NCI-H146 treated with DMSO at 0.1 percent for 48 hours (cell line): ENCODE data around the gene MED15.
"Not testable (repeated sequence)": the region's sequence is repeated elsewhere in the genome, so short reads cannot be mapped to it uniquely, and the experiment has no call there.

Experiments
- DNase-seq: peaks from one replicate; lab custom pipeline; 2025; ENCODE audit not compliant: unreplicated experiment; lab: John Stamatoyannopoulos, UW

Gene MED15, protein sequence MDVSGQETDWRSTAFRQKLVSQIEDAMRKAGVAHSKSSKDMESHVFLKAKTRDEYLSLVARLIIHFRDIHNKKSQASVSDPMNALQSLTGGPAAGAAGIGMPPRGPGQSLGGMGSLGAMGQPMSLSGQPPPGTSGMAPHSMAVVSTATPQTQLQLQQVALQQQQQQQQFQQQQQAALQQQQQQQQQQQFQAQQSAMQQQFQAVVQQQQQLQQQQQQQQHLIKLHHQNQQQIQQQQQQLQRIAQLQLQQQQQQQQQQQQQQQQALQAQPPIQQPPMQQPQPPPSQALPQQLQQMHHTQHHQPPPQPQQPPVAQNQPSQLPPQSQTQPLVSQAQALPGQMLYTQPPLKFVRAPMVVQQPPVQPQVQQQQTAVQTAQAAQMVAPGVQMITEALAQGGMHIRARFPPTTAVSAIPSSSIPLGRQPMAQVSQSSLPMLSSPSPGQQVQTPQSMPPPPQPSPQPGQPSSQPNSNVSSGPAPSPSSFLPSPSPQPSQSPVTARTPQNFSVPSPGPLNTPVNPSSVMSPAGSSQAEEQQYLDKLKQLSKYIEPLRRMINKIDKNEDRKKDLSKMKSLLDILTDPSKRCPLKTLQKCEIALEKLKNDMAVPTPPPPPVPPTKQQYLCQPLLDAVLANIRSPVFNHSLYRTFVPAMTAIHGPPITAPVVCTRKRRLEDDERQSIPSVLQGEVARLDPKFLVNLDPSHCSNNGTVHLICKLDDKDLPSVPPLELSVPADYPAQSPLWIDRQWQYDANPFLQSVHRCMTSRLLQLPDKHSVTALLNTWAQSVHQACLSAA

DNA sequence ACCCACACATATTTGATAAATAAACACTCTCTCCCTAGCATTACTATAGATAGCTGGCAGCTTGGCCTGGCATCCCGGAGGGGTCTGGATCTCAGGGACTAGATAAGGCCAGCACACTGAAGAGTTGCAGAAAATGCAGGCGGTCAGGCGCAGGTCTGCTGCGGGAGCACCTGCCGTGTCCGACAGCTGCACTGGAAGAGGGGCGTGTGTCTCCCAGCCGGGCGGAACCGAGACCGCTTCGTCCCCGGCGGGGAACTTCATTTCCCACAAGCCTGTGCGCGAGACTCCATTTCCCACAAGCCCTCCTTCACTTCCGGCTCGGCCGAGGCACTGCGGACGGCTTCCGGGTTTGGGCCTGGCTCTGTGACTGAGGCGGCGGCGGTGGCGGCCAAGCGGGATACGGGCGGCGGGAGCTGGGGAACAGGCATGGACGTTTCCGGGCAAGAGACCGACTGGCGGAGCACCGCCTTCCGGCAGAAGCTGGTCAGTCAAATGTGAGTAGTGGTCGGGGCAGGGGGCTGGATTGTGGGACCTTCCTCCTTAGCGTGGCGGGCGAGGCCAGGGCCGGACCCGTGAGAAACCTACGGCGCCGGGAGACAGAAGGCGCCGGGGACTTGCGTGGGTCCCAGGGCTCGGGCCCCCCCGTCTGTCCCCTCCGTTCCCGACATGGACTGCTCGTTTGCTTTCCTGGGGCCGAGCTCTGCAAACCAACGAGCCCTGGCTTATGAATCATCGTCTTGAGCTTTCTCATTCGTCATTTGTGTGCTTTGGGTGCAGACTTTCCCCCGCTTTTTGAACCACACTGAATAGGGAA lies at the start of gene MED15:
TSS of gene MED15 (plus strand) at position 358 of the 814 bp plus-strand sequence. CDS start at position 427, 69 bp downstream.
- DNase-seq, result peak; percentile 59

DNA sequence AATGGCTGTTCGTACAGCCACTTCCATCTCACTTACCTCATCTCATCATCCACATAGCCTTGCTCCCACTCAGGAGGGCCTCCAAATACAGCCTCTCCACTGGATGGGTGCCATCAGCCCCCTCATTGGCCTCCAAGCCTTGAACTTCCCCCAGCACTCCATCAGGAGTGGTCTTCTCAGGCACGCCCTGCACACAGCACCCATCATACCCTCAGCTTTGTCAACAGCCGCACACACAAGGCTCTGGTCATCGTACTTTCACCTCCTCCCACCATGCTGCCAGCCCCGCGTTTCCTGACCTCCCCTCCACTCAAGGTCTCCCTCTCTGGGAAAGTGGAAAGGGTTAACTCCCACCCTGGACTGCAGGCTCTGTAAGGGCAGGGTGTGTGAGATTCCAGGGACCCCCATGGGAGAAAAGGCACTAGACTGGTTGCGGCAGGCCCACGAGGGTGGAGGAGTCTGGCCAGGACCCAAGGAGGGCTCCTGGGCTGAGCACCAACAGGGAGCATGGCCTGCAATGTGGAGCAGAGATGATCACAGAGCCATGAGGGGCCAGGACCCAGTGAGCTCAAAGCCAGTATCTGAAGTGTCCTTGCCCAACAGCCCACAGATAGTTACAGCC lies 48.8 kb upstream of the MED15 start:
- no peak for DNase-seq

DNA sequence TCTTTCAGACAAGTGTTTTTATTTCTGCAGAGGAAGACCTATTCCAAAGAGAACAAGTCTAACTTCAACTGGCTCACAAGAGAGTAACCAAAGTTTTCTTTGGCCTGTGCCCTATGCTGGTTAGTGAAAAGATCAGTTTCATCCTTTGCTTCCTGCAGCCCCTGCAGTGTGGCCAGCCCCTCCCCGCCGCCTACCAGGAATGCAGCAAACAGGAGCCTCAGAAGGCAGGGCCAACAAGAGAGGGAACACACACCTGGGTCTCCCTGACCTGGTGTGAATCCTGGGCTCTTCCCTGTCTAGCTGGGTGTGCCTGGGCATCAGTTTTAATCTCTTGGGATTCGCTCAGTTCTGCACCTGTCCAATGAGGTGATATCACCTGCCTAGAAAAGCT lies 48.3 kb upstream of the MED15 start:
- no peak for DNase-seq

DNA sequence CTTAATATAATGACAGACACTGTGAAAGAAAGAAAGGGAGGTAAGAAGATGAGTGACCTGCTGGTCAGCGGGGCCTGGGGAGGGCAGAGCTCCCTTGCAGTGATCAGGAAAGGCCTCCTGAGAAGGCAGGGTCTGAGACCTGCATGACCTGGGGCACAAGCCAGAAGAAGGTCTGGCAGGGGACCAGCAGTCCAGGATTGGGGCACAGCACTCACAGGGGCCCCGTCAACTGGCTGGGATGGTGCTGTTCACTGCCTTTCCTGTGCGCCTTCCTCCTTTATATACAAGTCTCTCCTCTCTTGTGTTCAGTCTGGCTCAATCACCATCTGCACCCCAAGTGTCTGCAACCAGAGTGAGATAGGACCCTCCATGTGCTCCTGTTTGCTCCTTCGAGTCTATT lies 47.5 kb upstream of the MED15 start:
- no peak for DNase-seq

DNA sequence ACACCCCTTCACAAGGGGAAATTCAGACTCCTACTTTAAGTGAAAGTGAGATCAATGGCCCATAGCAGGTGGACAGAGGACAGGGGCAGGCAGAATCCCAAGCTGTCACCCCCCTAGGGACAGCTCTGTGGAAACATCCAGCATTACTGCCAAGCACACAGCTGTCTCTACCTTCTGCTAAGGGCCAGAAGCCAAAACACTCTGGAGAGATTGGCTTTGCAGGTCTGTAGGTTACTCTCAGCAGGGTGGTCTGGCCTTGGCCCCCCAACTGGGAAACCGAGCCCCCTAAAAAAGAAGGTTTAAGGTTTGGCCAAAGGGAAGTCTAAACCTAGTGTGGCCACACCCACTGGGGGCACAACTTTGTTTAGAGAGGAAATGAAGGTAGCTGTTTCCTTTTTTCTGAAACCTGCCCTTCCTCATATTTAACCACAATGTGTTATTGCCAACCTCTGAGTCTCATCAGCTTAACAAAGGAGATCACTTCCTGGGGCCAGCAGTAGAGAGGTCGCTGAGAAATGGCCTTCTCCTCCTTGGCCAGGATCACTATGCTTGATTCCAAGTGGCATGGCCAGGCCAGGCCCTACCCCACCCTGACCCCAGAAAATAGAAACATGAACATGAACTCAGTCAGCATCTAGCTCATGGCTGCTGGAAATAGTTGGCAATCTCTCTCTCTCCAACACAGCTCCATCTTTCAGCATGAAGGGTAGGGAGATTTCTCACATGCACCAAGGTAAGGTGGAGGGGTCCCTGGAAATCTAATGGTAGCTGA lies 43.9 kb upstream of the MED15 start:
- DNase-seq, result no peak

DNA sequence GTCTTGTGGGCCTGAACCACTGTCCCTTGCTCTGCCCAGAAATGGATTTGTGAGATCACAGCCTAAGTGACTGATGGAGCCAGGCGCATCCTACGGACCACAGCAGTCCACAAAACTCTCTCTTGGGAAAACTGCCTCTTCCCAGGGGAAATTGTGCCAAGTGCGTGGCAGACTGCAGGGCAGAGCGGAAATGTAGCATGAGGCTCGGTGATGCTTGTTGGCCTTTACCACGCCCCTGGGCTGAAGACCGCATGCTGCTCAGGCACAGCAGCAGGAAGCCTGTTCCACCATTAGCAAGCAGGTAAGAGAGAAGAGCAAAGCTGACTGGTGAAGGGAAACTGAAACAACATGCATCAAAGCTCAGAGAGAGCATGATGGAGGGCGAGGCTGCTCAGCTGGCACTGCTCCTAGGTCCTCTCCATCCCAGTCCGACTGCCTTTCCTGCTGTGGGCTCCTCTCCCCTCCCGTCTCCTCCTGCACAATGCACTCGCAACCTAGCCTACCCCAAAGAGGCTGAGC lies 43.3 kb upstream of the MED15 start:
- no peak for DNase-seq

DNA sequence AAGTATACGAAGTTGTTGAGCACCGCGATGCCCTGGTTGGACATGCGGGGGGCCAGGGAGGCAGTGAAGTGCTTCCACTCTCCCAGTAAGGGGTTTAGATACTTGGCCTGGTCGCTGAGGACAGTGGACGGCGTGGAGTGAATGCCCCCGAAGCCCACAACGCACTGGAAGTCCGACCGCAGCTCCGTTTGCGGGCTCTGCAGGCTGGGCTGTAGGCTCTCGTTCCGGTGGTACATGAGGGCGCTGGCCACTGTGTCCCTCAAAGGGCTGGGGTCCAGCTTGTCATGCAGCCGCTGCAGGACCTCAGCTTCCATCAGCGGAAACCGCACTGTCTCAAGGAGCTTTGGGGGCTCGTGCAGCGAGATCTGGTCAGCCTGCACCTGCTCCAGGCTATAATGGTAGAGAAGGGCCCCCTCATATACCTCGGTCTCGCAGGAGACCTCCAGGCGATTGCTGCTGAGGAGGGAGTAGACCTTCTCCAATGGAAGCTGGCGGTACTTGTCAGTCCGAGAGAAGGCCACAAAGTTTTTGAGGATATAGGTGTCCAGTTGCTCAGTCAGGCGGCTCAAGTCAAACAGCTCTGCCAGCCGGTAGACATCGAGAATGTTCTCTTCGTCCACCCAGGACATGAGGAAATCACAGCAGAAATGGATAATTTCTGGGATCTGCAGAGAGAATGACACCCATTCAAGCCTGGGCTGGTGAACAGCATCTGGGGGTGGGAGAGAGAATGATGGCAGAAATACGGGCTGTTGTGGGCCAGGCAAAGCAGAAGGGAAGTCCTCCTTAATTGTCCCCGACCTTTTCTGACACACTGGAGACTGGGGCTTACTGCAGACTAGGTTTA lies 42.3 kb upstream of the MED15 start:
- DNase-seq, result no peak

DNA sequence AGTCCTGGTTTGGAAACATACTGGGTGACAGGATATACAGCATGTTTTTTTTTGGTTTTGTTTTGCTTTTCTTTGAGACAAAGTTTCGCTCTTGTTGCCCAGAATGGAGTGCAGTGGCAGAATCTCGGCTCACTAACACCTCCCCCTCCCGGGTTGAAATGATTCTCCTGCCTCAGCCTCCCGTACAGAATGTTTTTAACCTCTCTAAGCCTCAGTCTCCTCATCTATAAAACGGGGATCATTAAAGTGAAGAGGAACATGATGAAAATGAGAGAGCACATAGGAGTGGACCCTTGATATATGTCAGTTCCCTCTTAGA lies 41.7 kb upstream of the MED15 start:
- no peak for DNase-seq

DNA sequence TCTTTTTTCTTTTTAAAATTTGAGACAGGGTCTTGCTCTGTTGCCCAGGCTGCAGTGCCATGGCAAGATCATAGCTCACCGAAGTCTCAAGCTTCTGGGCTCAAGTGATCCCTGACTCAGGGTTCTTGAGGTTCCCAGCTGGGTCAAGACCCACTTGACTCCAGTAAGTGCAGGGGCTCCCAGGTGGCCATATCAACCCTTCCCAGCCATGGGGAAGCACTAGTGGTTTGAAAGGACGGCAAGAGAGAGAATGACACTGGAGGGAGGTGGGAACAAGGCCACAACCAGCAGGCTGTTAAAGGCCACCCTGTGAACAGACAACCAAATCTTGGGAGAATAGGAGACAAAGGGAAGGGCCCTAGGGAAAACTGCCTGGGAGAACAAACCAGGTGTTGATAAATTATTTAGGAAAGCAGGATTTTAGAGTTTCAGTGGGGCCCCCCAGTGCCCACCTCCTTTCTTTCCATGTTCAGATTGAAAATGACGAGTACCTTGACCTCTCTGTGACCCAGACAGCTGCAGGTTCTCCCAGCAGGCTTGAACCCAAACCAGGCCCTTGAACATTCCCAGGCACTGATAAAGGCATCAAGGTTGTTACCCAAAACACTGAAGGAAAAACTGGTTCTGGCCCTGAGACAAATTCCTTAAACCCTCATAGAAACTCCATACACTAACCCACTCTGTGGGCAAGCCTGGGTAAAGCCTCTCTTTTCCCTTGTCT lies 40.6 kb upstream of the MED15 start:
- no peak for DNase-seq

DNA sequence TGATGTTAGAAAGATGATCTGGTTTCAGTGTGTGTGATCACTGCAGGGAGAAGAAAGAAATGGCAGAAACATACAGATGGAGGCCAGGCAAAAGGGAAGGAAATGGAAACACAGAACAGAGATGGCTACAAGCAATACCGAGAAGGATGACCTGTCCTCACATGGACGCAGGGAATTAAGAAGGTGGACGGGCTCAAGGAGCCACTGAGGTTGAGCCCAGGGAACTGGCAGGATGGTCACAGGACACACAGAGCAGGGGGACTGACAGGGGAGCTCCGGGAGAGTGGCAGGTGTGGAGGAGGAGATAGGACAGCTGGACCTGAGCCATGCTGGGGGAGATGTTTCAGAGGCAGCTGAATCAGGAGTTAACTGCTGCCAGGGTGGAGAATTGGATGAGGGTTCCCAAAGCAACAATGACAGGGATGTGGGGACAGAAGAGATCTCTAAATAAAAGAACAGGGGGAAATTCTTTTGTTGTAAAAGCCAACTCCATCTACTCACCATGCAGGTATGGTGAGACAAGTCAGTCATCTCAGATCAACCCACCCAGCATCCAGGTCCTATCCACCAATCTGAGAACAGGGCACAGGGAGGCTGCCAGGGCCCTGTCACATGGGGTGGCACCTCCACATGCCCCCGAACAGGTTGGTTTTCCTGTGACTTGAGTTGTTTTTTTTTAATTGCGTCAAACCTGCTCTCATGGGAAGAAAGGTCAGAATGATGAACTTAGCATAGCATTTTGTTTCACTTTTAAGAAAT lies 38.1 kb upstream of the MED15 start:
- no peak for DNase-seq

DNA sequence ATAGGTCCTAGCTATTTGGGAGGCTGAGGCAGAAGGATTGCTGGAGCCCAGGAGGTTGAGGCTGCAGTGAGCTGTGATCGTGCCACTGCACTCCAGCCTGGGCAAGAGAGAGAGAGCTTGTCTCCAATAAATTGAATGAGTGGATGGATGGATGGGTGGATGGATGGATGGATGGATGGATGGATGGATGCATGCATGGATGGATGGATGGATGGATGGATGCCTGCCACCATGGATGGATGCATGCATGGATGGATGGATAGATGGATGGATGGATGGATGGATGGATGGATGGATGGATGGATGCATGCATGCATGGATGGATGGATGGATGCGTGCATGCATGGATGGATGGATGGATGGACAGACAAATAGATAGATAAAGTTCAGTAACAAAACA lies 36.9 kb upstream of the MED15 start:
- not testable (repeated sequence) for DNase-seq

DNA sequence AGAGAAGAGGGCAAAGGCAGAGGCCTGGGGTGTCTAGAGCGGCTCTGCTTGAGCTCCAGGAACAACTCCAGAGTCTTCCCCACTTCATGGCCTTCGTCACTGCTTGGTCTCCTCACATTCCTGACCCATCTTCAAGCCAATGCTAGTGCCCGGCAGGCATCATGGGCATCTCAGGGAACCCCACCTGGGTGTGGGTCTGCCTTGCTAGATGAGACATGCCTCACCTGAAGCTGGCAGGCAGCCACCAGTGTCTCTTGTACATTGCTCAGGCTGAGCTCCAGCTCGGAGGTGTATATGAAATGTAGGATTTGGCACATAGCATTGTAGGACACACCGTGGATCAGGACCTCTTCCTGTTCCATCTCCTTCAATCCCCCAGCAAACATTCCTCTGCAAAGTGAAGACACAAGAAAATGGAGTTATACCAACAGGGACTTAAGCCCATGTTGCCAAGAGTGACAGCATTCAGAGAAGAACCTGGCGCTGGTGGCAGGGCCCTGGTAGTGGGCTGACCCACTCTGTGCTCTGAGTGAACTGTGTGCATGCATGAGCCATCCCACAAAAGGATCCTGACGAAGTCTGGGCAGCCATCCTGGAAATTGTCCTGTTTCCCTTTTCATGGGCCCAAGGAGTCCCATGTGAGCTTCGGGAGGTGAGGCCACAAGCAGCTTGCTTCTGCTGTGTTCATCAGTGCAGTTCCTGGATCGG lies 36.1 kb upstream of the MED15 start:
- DNase-seq, result no peak

DNA sequence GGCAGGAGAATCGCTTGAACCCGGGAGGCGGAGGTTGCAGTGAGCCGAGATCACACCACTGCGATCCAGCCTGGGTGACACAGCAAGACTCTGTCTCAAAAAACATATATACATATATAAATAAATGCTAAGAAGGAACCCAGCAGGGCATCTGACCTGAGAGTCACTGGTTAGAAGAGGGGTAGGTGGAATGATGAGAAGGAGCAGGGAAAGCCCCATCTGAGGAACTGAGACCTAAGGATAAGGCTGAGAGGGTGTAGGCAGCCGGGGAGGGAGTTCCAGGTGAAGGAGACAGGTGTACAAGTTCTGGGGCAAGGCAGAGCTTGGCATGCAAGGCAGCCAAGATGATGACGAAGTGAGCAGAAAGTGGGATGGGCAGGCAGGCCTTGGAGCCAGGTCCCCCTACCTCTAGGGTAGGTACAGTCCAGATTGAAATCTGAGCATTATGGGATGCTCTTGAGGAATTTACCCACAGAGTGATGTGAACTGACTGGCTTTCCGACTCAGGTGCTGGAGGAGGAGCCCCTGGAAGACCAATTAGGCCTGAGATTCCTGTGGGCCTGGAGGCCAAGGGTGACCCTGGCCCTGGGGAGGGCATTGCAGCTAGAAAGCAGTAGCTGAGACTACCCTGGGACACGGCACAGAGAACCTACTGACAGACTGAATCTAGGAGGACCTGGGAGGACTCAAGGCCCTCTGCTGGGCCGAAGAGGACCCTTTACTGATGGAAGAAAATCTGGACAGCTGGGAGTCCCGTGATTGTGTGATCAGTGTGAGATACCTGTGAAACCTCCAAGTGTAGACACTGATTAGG lies 34.6 kb upstream of the MED15 start:
- no peak for DNase-seq

DNA sequence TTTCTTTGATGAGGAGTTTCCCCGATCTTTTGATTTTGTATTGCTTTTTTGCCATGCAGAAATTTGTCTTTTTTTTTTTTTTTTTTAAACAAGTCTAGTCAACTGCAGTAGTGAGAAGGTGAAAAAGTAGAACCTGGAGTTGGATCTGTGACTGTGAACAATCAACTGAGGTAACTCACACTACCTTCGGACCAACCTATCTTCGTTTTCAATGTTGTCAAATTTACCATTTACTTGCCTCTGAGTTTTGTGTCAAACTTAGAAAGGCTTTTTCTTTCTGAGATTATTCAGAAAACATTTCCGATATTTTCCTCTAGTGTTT lies 32.3 kb upstream of the MED15 start:
- no peak for DNase-seq

DNA sequence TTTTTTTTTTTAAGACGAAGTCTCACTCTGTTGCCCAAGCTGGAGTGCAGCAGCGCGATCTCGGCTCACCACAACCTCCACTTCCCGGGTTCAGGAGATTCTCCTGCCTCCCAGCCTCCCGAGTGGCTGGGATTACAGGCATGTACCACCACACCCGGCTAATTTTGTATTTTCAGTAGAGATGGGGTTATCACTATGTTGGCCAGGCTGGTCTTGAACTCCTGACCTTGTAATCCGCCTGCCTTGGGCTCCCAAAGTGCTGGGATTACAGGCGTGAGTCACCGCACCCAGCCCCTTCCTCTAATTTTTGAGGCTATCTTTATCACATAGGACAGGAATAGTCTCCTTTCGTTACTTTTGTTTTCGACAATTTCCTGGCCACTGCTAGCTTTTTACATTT lies 31.8 kb upstream of the MED15 start:
- DNase-seq, result not testable (repeated sequence)

DNA sequence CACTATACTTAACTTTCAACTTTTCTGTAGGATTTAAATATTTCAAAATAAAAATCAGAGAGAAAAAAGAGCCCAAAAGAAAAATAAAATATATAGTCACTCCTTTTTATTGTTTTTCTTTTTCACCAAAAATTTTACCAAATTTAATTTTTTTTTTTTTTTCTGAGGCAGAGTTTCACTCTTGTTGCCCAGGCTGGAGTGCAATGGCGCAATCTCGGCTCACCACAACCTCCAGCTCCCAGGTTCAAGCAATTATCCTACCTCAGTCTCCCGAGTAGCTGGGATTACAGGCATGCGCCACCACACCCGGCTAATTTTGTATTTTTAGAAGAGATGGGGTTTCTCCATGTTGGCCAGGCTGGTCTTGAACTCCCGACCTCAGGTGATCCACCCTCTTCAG lies 29.4 kb upstream of the MED15 start:
- DNase-seq, result not testable (repeated sequence)
